BLaER1 treated with 17β-estradiol and CSF1 and Interleukin-3, amounts not matched to agents 10 nM and 100 nM (cell line): ENCODE data around the gene DDX39B.

Source experiments
- H3K27ac ChIP-seq, 11 experiments: shearing (Covaris generic); formaldehyde crosslinking; 2 replicates each; pipeline ENCODE4 v1.8.1; 2022
- H3K27me3 ChIP-seq, 11 experiments: shearing (Covaris generic); formaldehyde crosslinking; 2 replicates each; pipeline ENCODE4 v1.8.1; 2022
- H3K36me3 ChIP-seq, 11 experiments: shearing (Covaris generic); formaldehyde crosslinking; 2 replicates each; pipeline ENCODE4 v1.8.1; 2022
- H3K4me1 ChIP-seq, 10 experiments: shearing (Covaris generic); formaldehyde crosslinking; 2 replicates each; pipeline ENCODE4 v1.8.1; 2022
- H3K4me2 ChIP-seq, 11 experiments: shearing (Covaris generic); formaldehyde crosslinking; 2 replicates each; pipeline ENCODE4 v1.8.1; 2022
- H3K4me3 ChIP-seq, 10 experiments: shearing (Covaris generic); formaldehyde crosslinking; 2 replicates each; pipeline ENCODE4 v1.8.1; 2022
- H3K9ac ChIP-seq, 11 experiments: shearing (Covaris generic); formaldehyde crosslinking; 2 replicates each; pipeline ENCODE4 v1.8.1; 2022
- H3K9me3 ChIP-seq, 11 experiments: shearing (Covaris generic); formaldehyde crosslinking; replicated peaks in 1 of 11; 2 replicates each; pipeline ENCODE4 v1.8.1; 2022
- H4K20me1 ChIP-seq, 11 experiments: shearing (Covaris generic); formaldehyde crosslinking; 2 replicates each; pipeline ENCODE4 v1.8.1; 2022
- Cebpa-rat ChIP-seq, 11 experiments: shearing (Covaris generic); IDR thresholded peaks; 2 replicates each; pipeline ENCODE4 v1.8.1; 2022

The DDX39B gene

GRCh38 chr6:31582230-31582643 is 40.4 kb upstream of the DDX39B start, which contains the start of gene LTB:
TSS of gene LTB (minus strand) at chr6:31582424. CDS start at chr6:31582417, 7 bp downstream.
- H3K27me3 ChIP-seq = no peaks in the 10 kb centered on the region
- H3K4me2 ChIP-seq = peak within 1 kb of the TSS; percentile 90 to 100 (median 96)
- H3K4me3 ChIP-seq = peak within 1 kb of the TSS; percentile 69 to 81 (median 76)
- H3K4me1 ChIP-seq = peaks cover 81 to 96% (median 91%) of the 10 kb centered on the region in 10 experiments
- peaks cover 16 to 20% (median 18%) of the 10 kb centered on the region in 11 experiments for H3K36me3 ChIP-seq
- H3K9ac ChIP-seq = peak within 1 kb of the TSS; percentile 80 to 89 (median 86)
- peak within 1 kb of the TSS; percentile 61 to 88 (median 83); a peak in 21 of 22 replicates for H3K27ac ChIP-seq
- H3K9me3 ChIP-seq = no peaks in the 10 kb centered on the region
- TF ChIP-seq Cebpa-rat (IDR thresholded peaks at IDR 0.05) = no peak
- peaks cover 0 to 14% (median 7%) of the 10 kb centered on the region in 11 experiments; a peak in 13 of 22 replicates for H4K20me1 ChIP-seq

DNA sequence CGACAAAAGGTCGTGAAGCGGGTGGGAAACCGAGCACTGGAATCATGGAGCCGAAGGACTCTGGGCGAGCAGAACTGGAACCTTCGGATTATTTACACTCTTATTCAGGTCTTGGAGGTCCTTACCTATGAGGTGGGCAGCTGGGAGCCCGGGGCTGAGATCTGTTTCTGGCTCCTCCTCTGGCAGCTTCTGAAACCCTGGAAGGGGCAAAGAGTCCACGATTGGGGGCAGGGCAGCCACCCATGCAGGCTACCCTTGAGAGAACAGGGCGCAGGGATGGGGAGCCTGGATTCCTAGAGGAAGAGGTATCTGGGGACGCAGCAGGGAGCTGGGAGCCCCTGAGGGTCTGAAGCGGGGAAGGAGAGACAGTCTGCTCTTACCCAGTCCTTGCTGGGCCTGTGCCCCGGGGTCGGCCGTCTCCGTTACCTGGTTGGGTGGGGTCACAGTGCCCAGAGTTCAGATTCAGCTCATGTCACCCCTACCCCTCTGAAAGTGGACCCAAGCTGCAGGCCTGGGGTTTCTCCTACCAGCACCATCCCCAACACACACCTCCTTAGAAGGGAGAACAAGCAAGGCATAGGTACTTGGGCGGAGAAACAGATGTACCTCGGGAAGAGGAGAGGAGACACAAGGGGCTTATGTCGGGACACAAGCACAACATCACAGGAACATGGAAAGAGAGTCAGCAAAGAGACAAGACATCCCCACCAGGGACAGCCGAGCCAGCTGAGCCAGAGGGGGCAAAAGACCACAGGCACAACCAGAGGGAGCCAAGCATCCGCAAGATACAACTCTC is 39.8 kb upstream of the DDX39B start:
- Histone ChIP-seq H3K27me3 (no peaks in the 10 kb centered on the region), H4K20me1 (peaks cover 0 to 20% (median 13%) of the 10 kb centered on the region in 11 experiments; a peak in 15 of 22 replicates), H3K9ac (peak overlapping the region; percentile 80 to 89 (median 86)), H3K36me3 (peaks cover 18 to 26% (median 24%) of the 10 kb centered on the region in 11 experiments), H3K4me2 (peak overlapping the region; percentile 90 to 100 (median 96)), H3K27ac (peak overlapping the region; percentile 61 to 88 (median 83); a peak in 21 of 22 replicates), H3K4me3 (peak overlapping the region; percentile 69 to 81 (median 76)), H3K9me3 (no peaks in the 10 kb centered on the region), H3K4me1 (peaks cover 81 to 96% (median 91%) of the 10 kb centered on the region in 10 experiments)
- TF ChIP-seq Cebpa-rat (IDR thresholded peaks at IDR 0.05) = no peak

GRCh38 chr6:31580807-31581433 is 39.1 kb upstream of the DDX39B start:
- H3K27me3 ChIP-seq = no peaks in the 10 kb centered on the region
- TF ChIP-seq Cebpa-rat (IDR thresholded peaks at IDR 0.05) = no peak
- no peaks in the 10 kb centered on the region for H3K9me3 ChIP-seq
- H3K36me3 ChIP-seq = peaks cover 18 to 28% (median 26%) of the 10 kb centered on the region in 11 experiments
- H3K27ac ChIP-seq = peak overlapping the region; percentile 61 to 88 (median 83); a peak in 21 of 22 replicates
- peak overlapping the region; percentile 80 to 89 (median 86) for H3K9ac ChIP-seq
- peak overlapping the region; percentile 90 to 100 (median 96) for H3K4me2 ChIP-seq
- H4K20me1 ChIP-seq = peaks cover 0 to 27% (median 17%) of the 10 kb centered on the region in 11 experiments; a peak in 15 of 22 replicates
- H3K4me1 ChIP-seq = peaks cover 81 to 96% (median 87%) of the 10 kb centered on the region in 10 experiments
- H3K4me3 ChIP-seq = peak overlapping the region; percentile 69 to 81 (median 76)

DNA sequence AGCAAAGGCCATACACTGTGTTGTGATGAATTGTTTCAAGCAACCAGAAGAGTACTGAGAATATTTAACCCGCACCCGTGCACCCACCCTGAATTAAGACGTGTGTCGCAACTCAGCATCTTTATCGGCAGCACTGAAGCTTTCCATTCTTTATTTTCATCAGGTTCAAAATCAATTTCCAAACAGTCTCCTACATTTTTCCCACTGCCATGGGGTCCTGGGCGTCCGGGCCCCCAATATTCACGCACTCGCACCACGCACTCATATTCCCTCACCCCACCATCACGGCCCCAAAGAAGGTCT is 38.6 kb upstream of the DDX39B start:
- peak in 4 of 11 experiments; percentile 21 to 79 (median 30); a peak in 3 of 22 replicates for TF ChIP-seq Cebpa-rat (IDR thresholded peaks at IDR 0.05)
- Histone ChIP-seq H3K27ac (peak overlapping the region; percentile 61 to 88 (median 83); a peak in 18 of 22 replicates), H3K4me2 (peak overlapping the region; percentile 90 to 100 (median 96)), H3K9me3 (no peaks in the 10 kb centered on the region), H3K4me3 (peak overlapping the region; percentile 69 to 81 (median 76); a peak in 18 of 20 replicates), H3K9ac (peak overlapping the region; percentile 80 to 89 (median 86); a peak in 21 of 22 replicates), H3K36me3 (peaks cover 18 to 28% (median 26%) of the 10 kb centered on the region in 11 experiments), H3K27me3 (no peaks in the 10 kb centered on the region), H4K20me1 (peaks cover 0 to 31% (median 17%) of the 10 kb centered on the region in 11 experiments; a peak in 15 of 22 replicates), H3K4me1 (peaks cover 81 to 95% (median 83%) of the 10 kb centered on the region in 10 experiments)

- no peaks in the 10 kb centered on the region for H3K9me3 ChIP-seq
- no peaks in the 10 kb centered on the region for H3K27me3 ChIP-seq
- H3K27ac ChIP-seq = peak overlapping the region in 8 of 11 experiments; percentile 2 to 88 (median 83); a peak in 11 of 22 replicates
- H3K4me3 ChIP-seq = peak overlapping the region in 2 of 10 experiments; percentile 70 to 73; a peak in 1 of 20 replicates
- peak overlapping the region; percentile 90 to 100 (median 96) for H3K4me2 ChIP-seq
- no peak for TF ChIP-seq Cebpa-rat (IDR thresholded peaks at IDR 0.05)
- H4K20me1 ChIP-seq = peaks cover 0 to 31% (median 17%) of the 10 kb centered on the region in 11 experiments; a peak in 15 of 22 replicates
- peaks cover 80 to 95% (median 82%) of the 10 kb centered on the region in 10 experiments for H3K4me1 ChIP-seq
- H3K36me3 ChIP-seq = peaks cover 18 to 28% (median 26%) of the 10 kb centered on the region in 11 experiments
- peak overlapping the region in 2 of 11 experiments; percentile 87 to 89; a peak in 3 of 22 replicates for H3K9ac ChIP-seq
Observed at GRCh38 chr6:31579546-31580437, 38.0 kb upstream of the DDX39B start.

DNA sequence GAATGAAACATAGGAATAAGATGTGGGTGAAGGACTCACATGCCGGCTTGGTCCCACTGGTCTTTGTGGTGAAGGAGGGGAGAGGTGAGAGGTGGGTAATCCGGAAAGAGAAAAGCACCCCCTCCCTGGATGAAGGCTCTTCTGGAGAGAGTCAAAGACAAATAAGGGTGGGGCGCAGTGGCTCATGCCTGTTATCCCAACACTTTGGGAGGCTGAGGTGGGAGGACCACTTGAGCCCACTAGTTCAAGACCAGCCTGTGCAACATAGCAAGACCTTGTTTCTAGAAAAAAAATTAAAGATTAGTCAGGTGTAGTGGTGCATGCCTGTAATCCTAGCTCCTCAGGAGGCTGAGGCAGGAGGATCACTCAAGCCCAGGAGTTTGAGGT is 37.3 kb upstream of the DDX39B start:
- Histone ChIP-seq H3K4me3 (no peak overlapping the region), H3K36me3 (peaks cover 18 to 28% (median 26%) of the 10 kb centered on the region in 11 experiments), H3K4me1 (peaks cover 80 to 95% (median 86%) of the 10 kb centered on the region in 10 experiments), H3K9me3 (no peaks in the 10 kb centered on the region), H4K20me1 (peaks cover 0 to 31% (median 17%) of the 10 kb centered on the region in 11 experiments; a peak in 15 of 22 replicates), H3K27ac (no peak overlapping the region), H3K9ac (no peak overlapping the region), H3K4me2 (peak overlapping the region; percentile 90 to 100 (median 96); a peak in 20 of 22 replicates), H3K27me3 (no peaks in the 10 kb centered on the region)
- no peak for TF ChIP-seq Cebpa-rat (IDR thresholded peaks at IDR 0.05)

- no peak for TF ChIP-seq Cebpa-rat (IDR thresholded peaks at IDR 0.05)
- peak overlapping the region in 8 of 10 experiments; percentile 79 to 89 (median 86); a peak in 13 of 20 replicates for H3K4me3 ChIP-seq
Observed at GRCh38 chr6:31578184-31579118, 36.6 kb upstream of the DDX39B start.

More at GRCh38 chr6:31578184-31579118, 36.6 kb upstream of the DDX39B start:
- H3K4me2 ChIP-seq = peak overlapping the region; percentile 90 to 100 (median 96)
- H3K36me3 ChIP-seq = peaks cover 18 to 28% (median 26%) of the 10 kb centered on the region in 11 experiments
- H3K9me3 ChIP-seq = no peaks in the 10 kb centered on the region
- peaks cover 0 to 31% (median 17%) of the 10 kb centered on the region in 11 experiments; a peak in 15 of 22 replicates for H4K20me1 ChIP-seq
- H3K27me3 ChIP-seq = no peaks in the 10 kb centered on the region
- H3K4me1 ChIP-seq = peaks cover 80 to 96% (median 91%) of the 10 kb centered on the region in 10 experiments
- H3K27ac ChIP-seq = peak overlapping the region in 2 of 11 experiments; percentile 90 to 93; a peak in 1 of 22 replicates
- H3K9ac ChIP-seq = peak overlapping the region in 6 of 11 experiments; percentile 84 to 94 (median 86); a peak in 6 of 22 replicates
